Breast epithelium (tissue), 4 donors: ENCODE data around the gene FASN. TPM values are rescaled to one million over a fixed set of nuclear protein-coding genes. Genes with fewer than 3 reads are reported as not detected.
"Not testable (repeated sequence)": the region's sequence is repeated elsewhere in the genome, so short reads cannot be mapped to it uniquely, and the experiment has no call there.

Experiments used
- DNase-seq, 2 donors: peaks; one replicate each; pipeline ENCODE4 v3.0.0-alpha.2; 2019; ENCODE audit warnings: low spot score in 2 of 2
- H3K27ac ChIP-seq, 2 donors: fragments of 200-600 bp; sonication (generic) in 1 of 2; one replicate each; pipeline ENCODE4 v1.5.1; 2016 to 2019; ENCODE audit warnings: mild to moderate bottlenecking in 1 of 2
- H3K27me3 ChIP-seq, 2 donors: fragments of 200-600 bp; sonication (generic) in 1 of 2; one replicate each; pipeline versions ENCODE4 v1.5.1 to v1.6.0; 2017 to 2019; ENCODE audit warnings: control low read depth in 1 of 2, mild to moderate bottlenecking in 1 of 2
- H3K36me3 ChIP-seq: fragments of 200-600 bp; one replicate; pipeline ENCODE4 v1.5.1; 2019
- H3K4me1 ChIP-seq, 2 donors: fragments of 200-600 bp; sonication (generic); one replicate each; pipeline ENCODE4 v1.5.1; 2016 to 2019; ENCODE audit warnings: control low read depth in 1 of 2
- H3K4me3 ChIP-seq, 3 donors: fragments of 200-600 bp; sonication (generic); 1 replicate in 2 of 3; 2 replicates in 1 of 3; pipeline ENCODE4 v1.5.1; 2016 to 2019; ENCODE audit warnings: mild to moderate bottlenecking in 3 of 3, moderate library complexity in 2 of 3
- H3K9me3 ChIP-seq, 2 donors: fragments of 200-600 bp; sonication (generic) in 1 of 2; one replicate each; pipeline ENCODE4 v1.5.1; 2016 to 2019; ENCODE audit warnings: control low read depth in 1 of 2
- CTCF ChIP-seq, 3 donors: fragments of 450-650 bp; IDR thresholded peaks; one replicate each; pipeline ENCODE4 v1.5.1; 2016 to 2017; ENCODE audit warnings: antibody characterized with exemption in 3 of 3, mild to moderate bottlenecking in 3 of 3, moderate library complexity in 3 of 3
- POLR2A ChIP-seq: fragments of 450-650 bp; IDR thresholded peaks from one replicate; pipeline ENCODE4 v1.6.1; 2016; ENCODE audit warnings: antibody characterized with exemption, mild to moderate bottlenecking, moderate library complexity
- POLR2AphosphoS5 ChIP-seq, 3 donors: sonication (generic); formaldehyde crosslinking; IDR thresholded peaks; one replicate each; pipeline ENCODE4 v1.6.1; 2017; ENCODE audit warnings: antibody characterized with exemption in 3 of 3
- intact Hi-C: fragments of 100-400 bp; cut with DNase I; formaldehyde crosslinking; loops from one replicate; pipeline ENCODE4 v1.15.1; 2023; ENCODE audit warnings: low total_unique reads
- total RNA-seq, 3 donors: library from RNA; depleted of rRNA; stranded (reverse); fragments of >200 nt; gene quantifications; one replicate each; pipeline ENCODE4 v1.1.0, GENCODE V29; 2016

The FASN gene
- total RNA-seq, 3 donors from 2014 or later, result 95.4 to 590 (median 98.6) TPM

- H3K4me1 ChIP-seq, result no peaks in the 10 kb centered on the region
- H3K36me3 ChIP-seq, result no peaks in the 10 kb centered on the region
- intact Hi-C loops, result no loop called here
- no peak overlapping the region for H3K4me3 ChIP-seq
- H3K27ac ChIP-seq, result no peak overlapping the region
- H3K9me3 ChIP-seq, result no peaks in the 10 kb centered on the region
- no peaks in the 10 kb centered on the region for H3K27me3 ChIP-seq
- no peak for DNase-seq
- TF ChIP-seq POLR2AphosphoS5 (IDR thresholded peaks at IDR 0.05) (no peak), POLR2A (no peak), CTCF (IDR thresholded peaks at IDR 0.05) (no peak)
These were observed 40.5 kb upstream of the FASN start for GRCh38 chr17:82138511-82138992.

GRCh38 chr17:82134101-82134500 is 36.1 kb upstream of the FASN start:
- DNase-seq, result peak; percentile 67 to 68
- Histone ChIP-seq H3K27me3 (no peaks in the 10 kb centered on the region), H3K4me1 (no peaks in the 10 kb centered on the region), H3K4me3 (peak overlapping the region in 1 of 3 donors; percentile 22), H3K27ac (peak overlapping the region; percentile 84 to 94), H3K9me3 (no peaks in the 10 kb centered on the region), H3K36me3 (no peaks in the 10 kb centered on the region)
- intact Hi-C loops, result loop anchor here (1.0 kb wide), 1 partner anchor 31 kb away; no protein-coding TSS in a partner anchor
- TF ChIP-seq POLR2A, result no peak
- TF ChIP-seq POLR2AphosphoS5 (IDR thresholded peaks at IDR 0.05), result peak; percentile 29 to 60 (median 35)

- H3K27ac ChIP-seq, result peak overlapping the region; percentile 84 to 94
- intact Hi-C loops, result not testable (repeated sequence)
These were observed 35.3 kb upstream of the FASN start for GRCh38 chr17:82133166-82133953.

GRCh38 chr17:82129095-82129494 is 31.1 kb upstream of the FASN start:
- H3K27me3 ChIP-seq, result no peaks in the 10 kb centered on the region
- H3K4me3 ChIP-seq, result no peak overlapping the region
- TF ChIP-seq POLR2A, result no peak
- no peak for TF ChIP-seq CTCF (IDR thresholded peaks at IDR 0.05)
- no peak for TF ChIP-seq POLR2AphosphoS5 (IDR thresholded peaks at IDR 0.05)
- H3K36me3 ChIP-seq, result no peaks in the 10 kb centered on the region
- intact Hi-C loops, result no loop called here
- DNase-seq, result no peak
- no peak overlapping the region for H3K27ac ChIP-seq
- no peaks in the 10 kb centered on the region for H3K4me1 ChIP-seq
- H3K9me3 ChIP-seq, result no peaks in the 10 kb centered on the region

More at GRCh38 chr17:82133166-82133953, 35.3 kb upstream of the FASN start:
- TF ChIP-seq POLR2AphosphoS5 (IDR thresholded peaks at IDR 0.05), result peak in 1 of 3 donors; percentile 0
- not testable (repeated sequence) for H3K4me1 ChIP-seq, H3K4me3 ChIP-seq, H3K36me3 ChIP-seq, H3K27me3 ChIP-seq, H3K9me3 ChIP-seq
- DNase-seq, result peak in 1 of 2 donors; percentile 63

- Histone ChIP-seq H3K27ac (no peak overlapping the region), H3K4me3 (no peak overlapping the region), H3K36me3 (no peaks in the 10 kb centered on the region), H3K9me3 (no peaks in the 10 kb centered on the region), H3K27me3 (no peaks in the 10 kb centered on the region), H3K4me1 (no peaks in the 10 kb centered on the region)
- TF ChIP-seq CTCF (IDR thresholded peaks at IDR 0.05), result no peak
- TF ChIP-seq POLR2A, result no peak
- TF ChIP-seq POLR2AphosphoS5 (IDR thresholded peaks at IDR 0.05), result no peak
- intact Hi-C loops, result no loop called here
- no peak for DNase-seq
These were observed 30.3 kb upstream of the FASN start for GRCh38 chr17:82128287-82128686.

- no peak for DNase-seq
- TF ChIP-seq POLR2AphosphoS5 (IDR thresholded peaks at IDR 0.05) (no peak), POLR2A (no peak), CTCF (IDR thresholded peaks at IDR 0.05) (no peak)
- intact Hi-C loops, result no loop called here
- H3K27ac ChIP-seq, result no peak overlapping the region
- H3K4me3 ChIP-seq, result no peak overlapping the region
- H3K4me1 ChIP-seq, result no peaks in the 10 kb centered on the region
- no peaks in the 10 kb centered on the region for H3K27me3 ChIP-seq
- H3K36me3 ChIP-seq, result no peaks in the 10 kb centered on the region
- no peaks in the 10 kb centered on the region for H3K9me3 ChIP-seq
These were observed 29.7 kb upstream of the FASN start for GRCh38 chr17:82127704-82128103.
